ENCODE data around the gene MT1X.
"Not testable (repeated sequence)": the region's sequence is repeated elsewhere in the genome, so short reads cannot be mapped to it uniquely, and the experiment has no call there.

MT1X gene

GRCh38 chr16:56715126-56715525, 32.9 kb downstream of the MT1X start:
- DNase-seq = no peak

- DNase-seq = no peak
Measured at GRCh38 chr16:56716761-56717160, 34.5 kb downstream of the MT1X start.

GRCh38 chr16:56717532-56717931, 35.3 kb downstream of the MT1X start:
- not testable (repeated sequence) for DNase-seq

GRCh38 chr16:56722200-56722842, 40.1 kb downstream of the MT1X start:
- DNase-seq = no peak

DNA sequence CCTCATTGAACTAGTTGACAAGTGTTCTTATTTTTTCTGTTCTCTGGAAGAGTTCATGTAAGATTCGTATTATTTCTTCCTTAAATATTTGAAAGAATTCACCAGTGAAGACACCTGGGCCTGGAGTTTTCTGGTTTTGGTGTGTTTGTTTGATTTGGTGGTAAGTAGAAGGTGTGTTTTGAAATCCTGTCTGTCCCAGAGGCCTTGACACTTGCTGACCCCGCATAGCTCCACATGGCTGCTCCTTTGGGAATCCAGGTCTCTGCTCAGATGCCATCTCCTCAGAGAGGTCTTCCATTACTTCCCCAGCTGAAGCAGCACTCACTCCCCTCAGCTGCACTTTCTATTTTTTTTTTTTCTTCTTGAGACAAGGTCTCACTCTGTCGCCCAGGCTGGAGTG, 41.9 kb downstream of the MT1X start:
- no peak for DNase-seq

- no peak for DNase-seq
Measured at GRCh38 chr16:56726283-56726682, 44.0 kb downstream of the MT1X start.

- DNase-seq = no peak
Measured at GRCh38 chr16:56726926-56727325, 44.7 kb downstream of the MT1X start.

DNA sequence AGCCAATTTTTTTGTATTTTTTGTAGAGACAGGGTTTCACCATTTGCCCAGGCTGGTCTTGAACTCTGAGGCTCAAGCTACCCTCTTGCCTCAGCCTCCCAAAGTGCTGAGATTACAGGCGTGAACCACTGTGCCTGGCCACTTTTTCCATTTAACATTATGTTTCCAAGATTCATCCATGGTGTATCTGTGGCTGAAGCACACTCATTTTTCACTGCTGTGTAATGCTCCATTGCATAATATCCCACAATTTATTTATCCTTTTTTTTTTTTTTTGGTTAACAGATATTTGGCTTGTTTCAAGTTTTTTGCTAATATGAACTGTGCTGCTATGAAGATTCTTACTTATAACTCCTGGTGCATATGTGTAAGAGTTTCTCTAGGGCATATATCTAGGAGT, 45.8 kb downstream of the MT1X start:
- DNase-seq = no peak

DNA sequence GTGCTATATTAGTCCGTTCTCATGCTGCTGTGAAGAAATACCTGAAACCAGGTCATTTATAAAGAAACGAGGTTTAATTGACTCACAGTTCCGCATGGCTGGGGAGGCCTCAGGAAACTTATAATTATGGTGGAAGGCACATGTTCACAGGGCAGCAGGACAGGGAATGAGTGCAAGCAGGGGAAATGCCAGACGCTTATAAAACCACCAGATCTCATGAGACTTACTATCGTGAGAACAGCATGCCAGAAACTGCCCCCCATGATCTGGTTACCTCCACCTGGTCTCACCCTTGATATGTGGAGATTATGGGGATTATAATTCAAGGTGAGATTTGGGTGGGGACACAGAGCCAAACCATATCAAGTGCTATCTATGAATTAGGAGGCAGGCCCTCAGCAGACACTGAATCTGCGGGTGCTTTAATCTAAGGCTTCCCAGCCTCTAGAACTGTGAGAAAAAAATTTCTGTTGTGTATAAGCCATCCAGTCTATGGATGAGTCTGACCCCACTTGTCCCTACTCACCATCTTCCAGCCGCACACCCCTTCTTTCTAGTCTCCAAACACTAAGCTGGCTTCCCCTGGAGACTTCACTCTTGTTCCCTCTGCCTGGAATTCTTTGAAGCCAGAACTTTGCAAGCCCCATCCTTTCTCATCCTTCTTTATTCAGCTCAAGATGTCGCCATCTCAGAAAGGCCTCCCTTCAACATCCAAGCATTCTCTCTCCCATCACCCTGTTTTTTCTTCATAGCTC, 46.9 kb downstream of the MT1X start:
- no peak for DNase-seq

- peak; percentile 91 for DNase-seq
Measured at GRCh38 chr16:56729735-56730662, 47.7 kb downstream of the MT1X start, which contains the start of gene NUP93. TSS of gene NUP93 (plus strand) at chr16:56730129. CDS start at chr16:56748248, 18,119 bp downstream.

DNA sequence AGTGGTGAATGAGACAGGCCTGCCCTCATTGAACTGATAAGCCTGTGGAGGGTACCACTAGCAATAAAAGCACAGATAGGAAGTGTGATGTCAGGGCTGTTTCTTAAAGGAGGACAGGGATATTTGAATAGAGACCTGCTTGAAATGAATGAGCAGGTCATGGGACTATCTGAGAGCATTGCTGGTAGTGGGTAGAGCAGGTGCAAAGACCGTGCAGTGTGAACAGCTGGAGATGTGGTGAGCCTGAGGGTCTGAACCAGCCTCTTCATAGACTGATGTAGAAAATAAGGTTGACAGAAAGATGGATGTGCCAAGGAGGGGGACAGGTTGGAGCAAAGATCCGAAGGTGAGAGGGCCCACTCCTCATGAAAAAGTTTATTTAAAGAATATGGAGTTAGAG, 50.1 kb downstream of the MT1X start:
- no peak for DNase-seq

- DNase-seq = no peak
Measured at GRCh38 chr16:56732832-56733231, 50.6 kb downstream of the MT1X start.
